Liver (tissue), 9 donors: ENCODE measurements around the gene DCPS. TPM values are rescaled to one million over a fixed set of nuclear protein-coding genes. Genes with fewer than 3 reads are reported as not detected.

ENCODE experiments used
- DNase-seq: peaks from one replicate; pipeline ENCODE4 v3.0.0-alpha.2; 2017; ENCODE audit warnings: low spot score
- H3K27ac ChIP-seq, 2 donors: one replicate each; pipeline ENCODE4 v1.7.0; 2013; ENCODE audit warnings: inconsistent platforms in 2 of 2, low read length in 2 of 2, control low read depth in 1 of 2, low read depth in 1 of 2, mild to moderate bottlenecking in 1 of 2
- H3K27me3 ChIP-seq, 4 donors: one replicate each; pipeline versions ENCODE4 v1.6.1 to v1.7.0; 2013; ENCODE audit warnings: low read length in 3 of 4, inconsistent platforms in 1 of 4, mild to moderate bottlenecking in 1 of 4, moderate library complexity in 1 of 4; ENCODE audit not compliant: control insufficient read depth in 4 of 4, insufficient read depth in 4 of 4
- H3K36me3 ChIP-seq, 4 donors: one replicate each; pipeline versions ENCODE4 v1.6.1 to v1.7.0; 2013; ENCODE audit warnings: low read length in 3 of 4, mild to moderate bottlenecking in 3 of 4, low read depth in 1 of 4, moderate library complexity in 1 of 4; ENCODE audit not compliant: control insufficient read depth in 4 of 4, insufficient read depth in 3 of 4
- H3K4me1 ChIP-seq, 4 donors: one replicate each; pipeline versions ENCODE4 v1.6.1 to v1.7.0; 2013; ENCODE audit warnings: low read length in 3 of 4, mild to moderate bottlenecking in 3 of 4, moderate library complexity in 1 of 4; ENCODE audit not compliant: control insufficient read depth in 4 of 4, insufficient read depth in 4 of 4
- H3K4me3 ChIP-seq, 3 donors: one replicate each; pipeline versions ENCODE4 v1.6.1 to v1.7.0; 2013; ENCODE audit warnings: low read length in 3 of 3, control low read depth in 1 of 3, low read depth in 1 of 3, mild to moderate bottlenecking in 1 of 3
- H3K9ac ChIP-seq, 2 donors: one replicate each; pipeline ENCODE4 v1.7.0; 2013; ENCODE audit warnings: low read length in 2 of 2, mild to moderate bottlenecking in 2 of 2, moderate library complexity in 2 of 2, control low read depth in 1 of 2, low read depth in 1 of 2
- H3K9me3 ChIP-seq, 4 donors: one replicate each; pipeline versions ENCODE4 v1.6.1 to v1.7.0; 2013; ENCODE audit warnings: low read length in 3 of 4; ENCODE audit not compliant: control insufficient read depth in 4 of 4
- EGR1 ChIP-seq, 2 donors: IDR thresholded peaks; 2 replicates each; pipeline ENCODE4 v1.6.1; 2016 to 2018; ENCODE audit warnings: antibody characterized with exemption in 2 of 2, low read depth in 2 of 2
- FOXA1 ChIP-seq: IDR thresholded peaks from 2 replicates; pipeline ENCODE4 v1.6.1; 2016; ENCODE audit warnings: antibody characterized with exemption
- FOXA2 ChIP-seq: IDR thresholded peaks from 2 replicates; pipeline ENCODE4 v1.6.1; 2016; ENCODE audit warnings: antibody characterized with exemption
- GABPA ChIP-seq, 2 donors: IDR thresholded peaks in 1 of 2; conservative IDR thresholded peaks in 1 of 2; 2 replicates each; pipeline ENCODE4 v1.6.1; 2016; ENCODE audit warnings: antibody characterized with exemption in 2 of 2, mild to moderate bottlenecking in 1 of 2, moderate library complexity in 1 of 2
- HNF4A ChIP-seq, 2 donors: conservative IDR thresholded peaks; 2 replicates each; pipeline ENCODE4 v1.6.1; 2016; ENCODE audit warnings: antibody characterized with exemption in 2 of 2, mild to moderate bottlenecking in 2 of 2
- MAX ChIP-seq: IDR thresholded peaks from 2 replicates; pipeline ENCODE4 v1.6.1; 2016; ENCODE audit warnings: antibody characterized with exemption
- NR2F2 ChIP-seq: IDR thresholded peaks from 2 replicates; pipeline ENCODE4 v1.6.1; 2016; ENCODE audit warnings: antibody characterized with exemption
- RAD21 ChIP-seq, 2 donors: IDR thresholded peaks; 2 replicates each; pipeline ENCODE4 v1.6.1; 2016; ENCODE audit warnings: antibody characterized with exemption in 2 of 2, mild to moderate bottlenecking in 2 of 2
- REST ChIP-seq: IDR thresholded peaks from 2 replicates; pipeline ENCODE4 v1.6.1; 2016; ENCODE audit warnings: antibody characterized with exemption, mild to moderate bottlenecking
- RXRA ChIP-seq, 2 donors: IDR thresholded peaks; 2 replicates each; pipeline ENCODE4 v1.6.1; 2017 to 2018; ENCODE audit warnings: antibody characterized with exemption in 2 of 2, mild to moderate bottlenecking in 1 of 2
- SP1 ChIP-seq: IDR thresholded peaks from 2 replicates; pipeline ENCODE4 v1.6.1; 2018; ENCODE audit warnings: antibody characterized with exemption, mild to moderate bottlenecking
- TAF1 ChIP-seq: conservative IDR thresholded peaks from 2 replicates; pipeline ENCODE4 v1.6.1; 2016; ENCODE audit warnings: antibody characterized with exemption, mild to moderate bottlenecking
- YY1 ChIP-seq: IDR thresholded peaks from 2 replicates; pipeline ENCODE4 v1.6.1; 2016; ENCODE audit warnings: antibody characterized with exemption, mild to moderate bottlenecking
- WGBS: extraction: QIAGEN DNeasy Blood & Tissue Kit; methylation state at CpG from one replicate; pipeline ENCODE4 v1.1.7; 2013; 5-methylcytosine and 5-hydroxymethylcytosine counted together
- polyA plus RNA-seq, 2 donors: library from polyadenylated mRNA; stranded (reverse) in 1 of 2; unstranded in 1 of 2; fragments of 200-250 nt in 1 of 2; fragments of >200 nt in 1 of 2; fragmentation: Nextera tagmentation in 1 of 2; extraction: Ambion mirVana in 1 of 2; gene quantifications; one replicate each; pipeline versions ENCODE4 v1.2.1 to v1.2.3, GENCODE V29; 2013 to 2015
- total RNA-seq, 2 donors: library from RNA; depleted of rRNA; stranded (reverse); fragments of >200 nt; gene quantifications; one replicate each; pipeline ENCODE4 v1.2.3, GENCODE V29; 2014
- TF ChIP-seq, protein P1 (sequence below): IDR thresholded peaks from 2 replicates; pipeline ENCODE4 v1.6.1; 2016; ENCODE audit warnings: antibody characterized with exemption
- TF ChIP-seq, protein P2 (sequence below): IDR thresholded peaks from 2 replicates; pipeline ENCODE4 v1.6.1; 2016; ENCODE audit warnings: antibody characterized with exemption
- TF ChIP-seq, protein P3 (sequence below): fragments of 150-350 bp; IDR thresholded peaks from 2 replicates; pipeline ENCODE4 v1.5.1; 2017; ENCODE audit warnings: improper control_type of control experiment, low read depth, low read length; ENCODE audit not compliant: missing input control
- donor health status: healthy.
- donor health status: healthy.
- donor health status: healthy.
- donor health status: healthy.
- donor health status: healthy.

The DCPS gene
- total and polyA plus RNA-seq, 4 donors, result 5.6 to 61.0 (median 19.0) TPM

- peak; percentile 69 for DNase-seq
- no peaks in the 10 kb centered on the region for H3K9me3 ChIP-seq
- peaks cover 7 to 38% (median 26%) of the 10 kb centered on the region in 4 donors for H3K4me1 ChIP-seq
- no peaks in the 10 kb centered on the region for H3K36me3 ChIP-seq
- no peaks in the 10 kb centered on the region for H3K27me3 ChIP-seq
- TF ChIP-seq TAF1, result peak; percentile 81
- peak in 1 of 2 donors; percentile 14 for TF ChIP-seq RAD21 (IDR thresholded peaks at IDR 0.05)
- TF ChIP-seq NR2F2, result peak; percentile 35
- TF ChIP-seq FOXA1, result no peak
- peak; percentile 72 for TF ChIP-seq REST
- TF ChIP-seq RXRA (IDR thresholded peaks at IDR 0.05), result peak in 1 of 2 donors; percentile 81
- TF ChIP-seq, protein P1, sequence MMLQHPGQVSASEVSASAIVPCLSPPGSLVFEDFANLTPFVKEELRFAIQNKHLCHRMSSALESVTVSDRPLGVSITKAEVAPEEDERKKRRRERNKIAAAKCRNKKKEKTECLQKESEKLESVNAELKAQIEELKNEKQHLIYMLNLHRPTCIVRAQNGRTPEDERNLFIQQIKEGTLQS, result no peak
- no peak for TF ChIP-seq SP1
- TF ChIP-seq MAX, result no peak
- H3K4me3 ChIP-seq, result peak within 1 kb of the TSS; percentile 63 to 89 (median 74)
- WGBS, result under 1% methylated on average over 82 of the region's 82 CpGs
- peak within 1 kb of the TSS; percentile 88 to 97 for H3K27ac ChIP-seq
- H3K9ac ChIP-seq, result peak within 1 kb of the TSS; percentile 62 to 85
These were observed 20.9 kb upstream of the DCPS start, which contains the start of gene TIRAP for GRCh38 chr11:126282736-126283591. Gene TIRAP, plus strand, starts transcription at chr11:126283093. Its CDS starts 7,802 bp downstream, at chr11:126290895.

GRCh38 chr11:126284829-126285228 lies 19.0 kb upstream of the DCPS start:
- H3K9ac ChIP-seq, result no peak overlapping the region
- 79% methylated on average over 6 of the region's 6 CpGs for WGBS
- no peak for DNase-seq
- TF ChIP-seq NR2F2 (no peak), HNF4A (conservative IDR thresholded peaks at IDR 0.05) (no peak), REST (no peak), MAX (no peak), YY1 (no peak), FOXA2 (no peak), GABPA (IDR thresholded peaks at IDR 0.05 in 1 of 2, conservative IDR thresholded peaks at IDR 0.05 in 1 of 2) (no peak), EGR1 (IDR thresholded peaks at IDR 0.05; ENCODE audit: low read depth in 2 of 2) (no peak), SP1 (no peak)
- TF ChIP-seq, protein P1, result no peak
- TF ChIP-seq, protein P2, sequence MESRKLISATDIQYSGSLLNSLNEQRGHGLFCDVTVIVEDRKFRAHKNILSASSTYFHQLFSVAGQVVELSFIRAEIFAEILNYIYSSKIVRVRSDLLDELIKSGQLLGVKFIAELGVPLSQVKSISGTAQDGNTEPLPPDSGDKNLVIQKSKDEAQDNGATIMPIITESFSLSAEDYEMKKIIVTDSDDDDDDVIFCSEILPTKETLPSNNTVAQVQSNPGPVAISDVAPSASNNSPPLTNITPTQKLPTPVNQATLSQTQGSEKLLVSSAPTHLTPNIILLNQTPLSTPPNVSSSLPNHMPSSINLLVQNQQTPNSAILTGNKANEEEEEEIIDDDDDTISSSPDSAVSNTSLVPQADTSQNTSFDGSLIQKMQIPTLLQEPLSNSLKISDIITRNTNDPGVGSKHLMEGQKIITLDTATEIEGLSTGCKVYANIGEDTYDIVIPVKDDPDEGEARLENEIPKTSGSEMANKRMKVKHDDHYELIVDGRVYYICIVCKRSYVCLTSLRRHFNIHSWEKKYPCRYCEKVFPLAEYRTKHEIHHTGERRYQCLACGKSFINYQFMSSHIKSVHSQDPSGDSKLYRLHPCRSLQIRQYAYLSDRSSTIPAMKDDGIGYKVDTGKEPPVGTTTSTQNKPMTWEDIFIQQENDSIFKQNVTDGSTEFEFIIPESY, result no peak
- TF ChIP-seq, protein P3, sequence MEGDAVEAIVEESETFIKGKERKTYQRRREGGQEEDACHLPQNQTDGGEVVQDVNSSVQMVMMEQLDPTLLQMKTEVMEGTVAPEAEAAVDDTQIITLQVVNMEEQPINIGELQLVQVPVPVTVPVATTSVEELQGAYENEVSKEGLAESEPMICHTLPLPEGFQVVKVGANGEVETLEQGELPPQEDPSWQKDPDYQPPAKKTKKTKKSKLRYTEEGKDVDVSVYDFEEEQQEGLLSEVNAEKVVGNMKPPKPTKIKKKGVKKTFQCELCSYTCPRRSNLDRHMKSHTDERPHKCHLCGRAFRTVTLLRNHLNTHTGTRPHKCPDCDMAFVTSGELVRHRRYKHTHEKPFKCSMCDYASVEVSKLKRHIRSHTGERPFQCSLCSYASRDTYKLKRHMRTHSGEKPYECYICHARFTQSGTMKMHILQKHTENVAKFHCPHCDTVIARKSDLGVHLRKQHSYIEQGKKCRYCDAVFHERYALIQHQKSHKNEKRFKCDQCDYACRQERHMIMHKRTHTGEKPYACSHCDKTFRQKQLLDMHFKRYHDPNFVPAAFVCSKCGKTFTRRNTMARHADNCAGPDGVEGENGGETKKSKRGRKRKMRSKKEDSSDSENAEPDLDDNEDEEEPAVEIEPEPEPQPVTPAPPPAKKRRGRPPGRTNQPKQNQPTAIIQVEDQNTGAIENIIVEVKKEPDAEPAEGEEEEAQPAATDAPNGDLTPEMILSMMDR, result no peak
- no peak overlapping the region for H3K4me3 ChIP-seq
- H3K27ac ChIP-seq, result no peak overlapping the region
- no peaks in the 10 kb centered on the region for H3K27me3 ChIP-seq
- H3K36me3 ChIP-seq, result peaks cover 0 to 4% (median 3%) of the 10 kb centered on the region in 4 donors
- no peaks in the 10 kb centered on the region for H3K9me3 ChIP-seq
- peaks cover 5 to 19% (median 12%) of the 10 kb centered on the region in 4 donors for H3K4me1 ChIP-seq
